Fibroblast of lung (primary cell): ENCODE measurements around the gene SH3BP2. TPM values are rescaled to one million over a fixed set of nuclear protein-coding genes. Genes with fewer than 3 reads are reported as not detected.

Experiments
- DNase-seq, 2 donors: peaks; one replicate each; pipeline versions ENCODE4 v3.0.0 to v3.0.0-alpha.2; 2010; ENCODE audit warnings: low read depth in 2 of 2
- H2AFZ ChIP-seq: 2 replicates; pipeline ENCODE4 v1.5.1; 2012; ENCODE audit warnings: low read length, control low read depth, inconsistent platforms
- H3K27ac ChIP-seq: 2 replicates; pipeline ENCODE4 v1.5.1; 2011; ENCODE audit warnings: low read length, control low read depth; ENCODE audit not compliant: insufficient read depth
- H3K27me3 ChIP-seq: 2 replicates; pipeline ENCODE4 v1.5.1; 2011; ENCODE audit warnings: mild to moderate bottlenecking, low read length; ENCODE audit not compliant: control insufficient read depth, insufficient read depth
- H3K36me3 ChIP-seq: 2 replicates; pipeline ENCODE4 v1.5.1; 2011; ENCODE audit warnings: low read length; ENCODE audit not compliant: control insufficient read depth, insufficient read depth
- H3K4me1 ChIP-seq: 2 replicates; pipeline ENCODE4 v1.5.1; 2011; ENCODE audit warnings: low read length; ENCODE audit not compliant: control insufficient read depth, insufficient read depth; ENCODE audit errors: extremely low read depth
- H3K4me2 ChIP-seq: 2 replicates; pipeline ENCODE4 v1.5.1; 2011; ENCODE audit warnings: low read length, control low read depth; ENCODE audit not compliant: insufficient read depth; ENCODE audit errors: extremely low read depth
- H3K4me3 ChIP-seq, 4 experiments: fragments of 200-600 bp in 1 of 4; sonication (generic) in 1 of 4; replicated peaks in 1 of 4; 2 replicates each; pipeline ENCODE4 v1.5.1; 2011 to 2016; ENCODE audit warnings: low read length in 4 of 4, low read depth in 3 of 4, mild to moderate bottlenecking in 3 of 4, control low read depth in 2 of 4, inconsistent platforms in 1 of 4, mixed read lengths in 1 of 4; ENCODE audit not compliant: insufficient read depth in 1 of 4; ENCODE audit errors: control extremely low read depth in 1 of 4
- H3K79me2 ChIP-seq: 2 replicates; pipeline ENCODE4 v1.5.1; 2012; ENCODE audit warnings: mild to moderate bottlenecking, low read length, inconsistent platforms; ENCODE audit not compliant: control insufficient read depth, insufficient read depth
- H3K9ac ChIP-seq: 2 replicates; pipeline ENCODE4 v1.5.1; 2011; ENCODE audit warnings: mild to moderate bottlenecking, low read length, control low read depth; ENCODE audit not compliant: insufficient read depth
- H3K9me3 ChIP-seq: 2 replicates; pipeline ENCODE4 v1.5.1; 2012; ENCODE audit warnings: low read depth, low read length; ENCODE audit not compliant: control insufficient read depth, insufficient read depth
- H4K20me1 ChIP-seq: 2 replicates; pipeline ENCODE4 v1.5.1; 2011; ENCODE audit warnings: low read length; ENCODE audit not compliant: control insufficient read depth, insufficient read depth; ENCODE audit errors: extremely low read depth
- CTCF ChIP-seq, 2 donors: IDR thresholded peaks in 1 of 2; conservative IDR thresholded peaks in 1 of 2; 1 replicate in 1 of 2; 2 replicates in 1 of 2; pipeline ENCODE4 v1.5.1; 2011 to 2012; ENCODE audit warnings: low read length in 2 of 2, control low read depth in 1 of 2, inconsistent platforms in 1 of 2, low read depth in 1 of 2, mild to moderate bottlenecking in 1 of 2
- EZH2 ChIP-seq: IDR thresholded peaks from 2 replicates; pipeline ENCODE4 v1.5.1; 2012; ENCODE audit warnings: low read length, control low read depth, mild to moderate bottlenecking; ENCODE audit errors: missing control alignments
- polyA plus RNA-seq, 2 donors: library from polyadenylated mRNA; depleted of rRNA in 1 of 2; stranded (reverse) in 1 of 2; unstranded in 1 of 2; fragments of >200 nt; gene quantifications; 2 replicates each; pipeline ENCODE4 v1.2.1, GENCODE V29; 2011 to 2012; ENCODE audit warnings: missing spikeins in 1 of 2
- total RNA-seq: library from RNA; depleted of rRNA; stranded (reverse); fragments of >200 nt; gene quantifications from 2 replicates; pipeline ENCODE4 v1.2.1, GENCODE V29; 2014

Gene SH3BP2
- total and polyA plus RNA-seq, 2 donors (not counting 1 experiment from before 2014, with no cell fraction given) = 8.6 to 14.1 TPM

GRCh38 chr4:2839060-2839459 is 46.2 kb downstream of the SH3BP2 start:
- no peak overlapping the region for H3K4me3 ChIP-seq
- peaks cover 9% of the 10 kb centered on the region for H3K4me1 ChIP-seq
- H4K20me1 ChIP-seq = no peaks in the 10 kb centered on the region
- no peak for DNase-seq
- no peaks in the 10 kb centered on the region for H3K9me3 ChIP-seq
- H3K36me3 ChIP-seq = peaks cover 10% of the 10 kb centered on the region
- no peak overlapping the region for H3K4me2 ChIP-seq
- no peak overlapping the region for H2AFZ ChIP-seq
- no peak overlapping the region for H3K9ac ChIP-seq
- H3K79me2 ChIP-seq = peaks cover 2% of the 10 kb centered on the region
- H3K27me3 ChIP-seq = no peaks in the 10 kb centered on the region
- H3K27ac ChIP-seq = no peak overlapping the region
- no peak for TF ChIP-seq EZH2
- no peak for TF ChIP-seq CTCF (conservative IDR thresholded peaks at IDR 0.05 in 1 of 2, IDR thresholded peaks at IDR 0.05 in 1 of 2; ENCODE audit: low read depth in 1 of 2, low read length in 2 of 2)

- Histone ChIP-seq H3K9ac (peak overlapping the region; percentile 83), H3K79me2 (peaks cover 39% of the 10 kb centered on the region)
- DNase-seq = peak in 1 of 2 donors; percentile 10
Observed at GRCh38 chr4:2842687-2843262, 49.9 kb downstream of the SH3BP2 start.

More at GRCh38 chr4:2842687-2843262, 49.9 kb downstream of the SH3BP2 start:
- Histone ChIP-seq H2AFZ (peak overlapping the region; percentile 62), H3K27me3 (no peaks in the 10 kb centered on the region), H3K9me3 (no peaks in the 10 kb centered on the region), H3K4me2 (peak overlapping the region; percentile 100), H3K36me3 (no peaks in the 10 kb centered on the region), H3K27ac (peak overlapping the region; percentile 79), H4K20me1 (no peaks in the 10 kb centered on the region), H3K4me3 (peak overlapping the region; percentile 59 to 84 (median 82)), H3K4me1 (peaks cover 9% of the 10 kb centered on the region)
- TF ChIP-seq CTCF (conservative IDR thresholded peaks at IDR 0.05 in 1 of 2, IDR thresholded peaks at IDR 0.05 in 1 of 2; ENCODE audit: low read depth in 1 of 2, low read length in 2 of 2) = no peak
- TF ChIP-seq EZH2 = no peak
